ENCODE measurements around the gene MUS81. TPM values are rescaled to one million over a fixed set of nuclear protein-coding genes. Genes with fewer than 3 reads are reported as not detected.
A peak's percentile ranks its signal among the peaks of the same experiment; 100 is the strongest.

The MUS81 gene
- total and polyA plus RNA-seq, 2 of the 13 experiments (the other 11 are each of a cell fraction or from before 2014, with no cell fraction given): 25.6 to 30.2 TPM

DNA sequence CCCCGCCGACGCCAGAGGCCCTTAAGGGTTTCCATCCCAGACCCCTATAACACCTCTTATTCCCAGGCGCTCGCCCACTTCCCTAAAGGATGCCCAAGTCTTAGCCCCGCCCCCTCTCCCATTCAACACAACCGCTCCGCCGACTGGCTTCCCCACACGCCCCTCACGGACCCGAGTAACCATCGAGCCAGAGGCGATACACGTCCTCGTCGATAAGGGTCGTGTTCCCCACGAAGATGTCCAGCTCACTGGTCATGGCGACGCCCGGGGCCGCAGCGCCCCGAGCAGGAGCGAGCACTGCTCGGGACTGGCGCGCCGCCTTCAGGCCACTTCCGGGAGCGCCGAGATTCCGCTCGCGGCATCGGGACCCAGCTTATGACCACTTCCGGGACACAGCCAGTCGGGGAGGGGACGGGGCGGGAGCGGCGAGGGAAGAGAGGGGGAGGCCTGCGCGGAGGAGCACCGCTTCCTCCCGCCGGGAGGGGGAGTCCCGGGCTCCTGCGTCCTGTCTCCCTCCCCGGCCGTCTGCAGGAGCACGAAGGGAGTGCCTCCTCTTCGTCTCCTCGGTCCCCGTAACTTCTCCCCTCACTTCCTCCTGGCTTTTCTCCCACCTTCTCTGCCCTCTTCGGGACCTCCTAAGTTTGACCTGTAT, 28.1 kb downstream of the MUS81 start, which contains the start of gene FIBP (continued):
- TF ChIP-seq FOXC1 (CRISPR knock-in tag; IDR thresholded peaks at IDR 0.05; ENCODE audit: borderline replicate concordance): peak; percentile 92
- TF ChIP-seq ZNF431 (CRISPR knock-in tag; IDR thresholded peaks at IDR 0.05; ENCODE audit: borderline replicate concordance, low read depth): no peak
- TF ChIP-seq NFE2 (CRISPR knock-in tag; IDR thresholded peaks at IDR 0.05): no peak
- TF ChIP-seq GATA4 (IDR thresholded peaks at IDR 0.05; ENCODE audit: borderline replicate concordance, low read depth): peak; percentile 77; the same call in 1 of the 2 replicates
- no peak for TF ChIP-seq ZNF761 (CRISPR knock-in tag; conservative IDR thresholded peaks at IDR 0.05)
- TF ChIP-seq NFIC (IDR thresholded peaks at IDR 0.05; ENCODE audit: low read length): no peak
- no peak for TF ChIP-seq ZNF143 (CRISPR knock-in tag; IDR thresholded peaks at IDR 0.05)
- peak; percentile 72 for TF ChIP-seq ISL2 (CRISPR knock-in tag; IDR thresholded peaks at IDR 0.05)
- peak; percentile 51 for TF ChIP-seq TBX2 (CRISPR knock-in tag; IDR thresholded peaks at IDR 0.05; ENCODE audit: borderline replicate concordance)
- TF ChIP-seq NONO (IDR thresholded peaks at IDR 0.05): no peak
- TF ChIP-seq NONO (CRISPR knock-in tag; conservative IDR thresholded peaks at IDR 0.05): no peak; the same call in 1 of the 2 replicates
- TF ChIP-seq ZNF460 (CRISPR knock-in tag; IDR thresholded peaks at IDR 0.05; ENCODE audit: borderline replicate concordance): no peak
- peak; percentile 95 for TF ChIP-seq MAZ (IDR thresholded peaks at IDR 0.05; ENCODE audit: borderline replicate concordance, low read depth, low read length)
- peak; percentile 84 for TF ChIP-seq MAZ (CRISPR knock-in tag; IDR thresholded peaks at IDR 0.05; ENCODE audit: low read depth)
- TF ChIP-seq HIVEP1 (CRISPR knock-in tag; IDR thresholded peaks at IDR 0.05): peak; percentile 55; the same call in 1 of the 2 replicates
- no peak for TF ChIP-seq LCORL (IDR thresholded peaks at IDR 0.05)
- peak; percentile 91 for TF ChIP-seq LCORL (CRISPR knock-in tag; IDR thresholded peaks at IDR 0.05)
- TF ChIP-seq FOXP1 (IDR thresholded peaks at IDR 0.05): no peak
- TF ChIP-seq FOXP1 (CRISPR knock-in tag; IDR thresholded peaks at IDR 0.05): no peak
- TF ChIP-seq, protein P1, sequence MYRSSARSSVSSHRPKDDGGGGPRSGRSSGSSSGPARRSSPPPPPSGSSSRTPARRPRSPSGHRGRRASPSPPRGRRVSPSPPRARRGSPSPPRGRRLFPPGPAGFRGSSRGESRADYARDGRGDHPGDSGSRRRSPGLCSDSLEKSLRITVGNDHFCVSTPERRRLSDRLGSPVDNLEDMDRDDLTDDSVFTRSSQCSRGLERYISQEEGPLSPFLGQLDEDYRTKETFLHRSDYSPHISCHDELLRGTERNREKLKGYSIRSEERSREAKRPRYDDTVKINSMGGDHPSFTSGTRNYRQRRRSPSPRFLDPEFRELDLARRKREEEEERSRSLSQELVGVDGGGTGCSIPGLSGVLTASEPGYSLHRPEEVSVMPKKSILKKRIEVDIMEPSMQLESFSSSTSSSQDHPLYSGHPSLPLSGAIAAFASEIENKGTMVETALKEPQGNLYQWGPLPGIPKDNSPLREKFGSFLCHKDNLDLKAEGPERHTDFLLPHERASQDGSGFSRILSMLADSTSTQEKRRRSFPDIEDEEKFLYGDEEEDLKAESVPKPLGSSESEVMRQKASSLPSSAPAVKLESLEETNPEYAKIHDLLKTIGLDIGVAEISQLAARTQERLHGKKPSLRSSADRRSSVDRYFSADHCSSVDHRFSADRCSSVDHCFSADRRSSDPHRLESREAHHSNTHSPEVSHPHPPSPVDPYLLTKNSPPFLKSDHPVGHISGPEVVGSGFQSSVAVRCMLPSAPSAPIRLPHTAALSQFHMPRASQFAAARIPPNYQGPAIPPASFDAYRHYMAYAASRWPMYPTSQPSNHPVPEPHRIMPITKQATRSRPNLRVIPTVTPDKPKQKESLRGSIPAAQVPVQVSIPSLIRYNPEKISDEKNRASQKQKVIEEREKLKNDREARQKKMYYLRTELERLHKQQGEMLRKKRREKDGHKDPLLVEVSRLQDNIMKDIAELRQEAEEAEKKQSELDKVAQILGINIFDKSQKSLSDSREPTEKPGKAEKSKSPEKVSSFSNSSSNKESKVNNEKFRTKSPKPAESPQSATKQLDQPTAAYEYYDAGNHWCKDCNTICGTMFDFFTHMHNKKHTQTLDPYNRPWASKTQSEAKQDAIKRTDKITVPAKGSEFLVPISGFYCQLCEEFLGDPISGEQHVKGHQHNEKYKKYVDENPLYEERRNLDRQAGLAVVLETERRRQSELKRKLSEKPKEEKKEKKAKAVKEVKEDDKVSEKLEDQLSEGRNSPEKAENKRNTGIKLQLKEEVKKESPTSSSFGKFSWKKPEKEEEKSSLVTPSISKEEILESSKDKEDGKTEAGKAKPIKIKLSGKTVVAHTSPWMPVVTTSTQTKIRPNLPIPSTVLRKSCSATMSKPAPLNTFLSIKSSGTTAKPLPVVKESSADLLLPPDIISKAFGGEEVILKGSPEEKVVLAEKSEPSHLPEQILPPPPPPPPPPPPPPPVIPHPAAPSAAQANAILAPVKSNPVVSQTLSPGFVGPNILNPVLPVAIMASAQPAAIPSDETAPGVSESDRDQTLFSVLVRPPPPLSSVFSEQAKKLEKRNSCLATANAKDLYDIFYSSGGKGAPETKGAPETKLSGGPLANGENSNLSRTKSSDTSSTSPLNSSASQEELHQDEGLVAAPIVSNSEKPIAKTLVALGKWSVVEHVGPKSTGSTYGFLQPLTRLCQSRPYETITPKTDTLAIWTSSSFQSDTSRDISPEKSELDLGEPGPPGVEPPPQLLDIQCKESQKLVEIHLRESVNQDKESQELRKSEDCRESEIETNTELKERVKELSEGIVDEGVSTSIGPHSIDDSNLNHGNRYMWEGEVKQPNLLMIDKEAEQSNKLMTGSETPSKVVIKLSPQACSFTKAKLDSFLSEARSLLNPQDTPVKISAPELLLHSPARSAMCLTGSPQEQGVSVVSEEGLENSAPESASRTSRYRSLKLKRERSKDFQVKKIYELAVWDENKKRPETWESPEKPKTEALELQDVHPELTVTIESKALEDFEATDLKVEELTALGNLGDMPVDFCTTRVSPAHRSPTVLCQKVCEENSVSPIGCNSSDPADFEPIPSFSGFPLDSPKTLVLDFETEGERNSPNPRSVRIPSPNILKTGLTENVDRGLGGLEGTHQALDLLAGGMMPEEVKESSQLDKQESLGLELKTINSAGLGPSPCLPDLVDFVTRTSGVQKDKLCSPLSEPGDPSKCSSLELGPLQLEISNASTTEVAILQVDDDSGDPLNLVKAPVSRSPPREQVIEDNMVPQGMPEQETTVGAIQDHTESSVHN (CRISPR knock-in tag; IDR thresholded peaks at IDR 0.05): no peak

Data from HepG2 (cell line).